Esophagus muscularis mucosa (tissue), 4 donors: Measurements from ENCODE around the gene ZFHX2. TPM values are rescaled to one million over a fixed set of nuclear protein-coding genes. Genes with fewer than 3 reads are reported as not detected.

Experiments used
- DNase-seq: peaks from one replicate; pipeline ENCODE4 v3.0.0-alpha.2; 2017; ENCODE audit errors: extremely low spot score
- H3K27ac ChIP-seq, 4 donors: fragments of 200-600 bp; sonication (generic); replicated peaks in 1 of 4; 1 replicate in 3 of 4; 2 replicates in 1 of 4; pipeline ENCODE4 v1.5.1; 2016 to 2019; ENCODE audit warnings: mild to moderate bottlenecking in 1 of 4
- H3K27me3 ChIP-seq, 4 donors: fragments of 200-600 bp; sonication (generic); one replicate each; pipeline versions ENCODE4 v1.5.1 to v1.6.0; 2016 to 2019
- H3K36me3 ChIP-seq, 4 donors: fragments of 200-600 bp; sonication (generic); one replicate each; pipeline ENCODE4 v1.5.1; 2016 to 2019
- H3K4me1 ChIP-seq, 4 donors: fragments of 200-600 bp; sonication (generic); one replicate each; pipeline ENCODE4 v1.5.1; 2016 to 2019
- H3K4me3 ChIP-seq, 4 donors: fragments of 200-600 bp; sonication (generic); 1 replicate in 2 of 4; 2 replicates in 2 of 4; pipeline ENCODE4 v1.5.1; 2016 to 2019; ENCODE audit warnings: mild to moderate bottlenecking in 4 of 4, moderate library complexity in 1 of 4
- H3K9me3 ChIP-seq, 4 donors: fragments of 200-600 bp; sonication (generic); 1 replicate in 3 of 4; 2 replicates in 1 of 4; pipeline ENCODE4 v1.5.1; 2016 to 2019
- EP300 ChIP-seq: sonication (generic); formaldehyde crosslinking; IDR thresholded peaks from one replicate; pipeline ENCODE4 v1.6.1; 2017; ENCODE audit warnings: antibody characterized with exemption
- POLR2A ChIP-seq: fragments of 450-650 bp; IDR thresholded peaks from one replicate; pipeline ENCODE4 v1.6.1; 2017; ENCODE audit warnings: antibody characterized with exemption, moderate library complexity, mild to moderate bottlenecking, low read depth
- POLR2AphosphoS5 ChIP-seq, 2 donors: sonication (generic); formaldehyde crosslinking; IDR thresholded peaks; one replicate each; pipeline ENCODE4 v1.6.1; 2017; ENCODE audit warnings: antibody characterized with exemption in 2 of 2
- WGBS: methylation state at CpG from one replicate; pipeline ENCODE4 v1.1.5; 2018; 5-methylcytosine and 5-hydroxymethylcytosine counted together
- intact Hi-C: fragments of 100-400 bp; cut with DNase I; formaldehyde crosslinking; loops from one replicate; pipeline ENCODE4 v1.15.1; 2023
- total RNA-seq, 4 donors: library from RNA; depleted of rRNA; stranded (reverse); fragments of >200 nt; gene quantifications; one replicate each; pipeline versions ENCODE4 v1.1.0 to v1.2.1, GENCODE V29; 2016
- TF ChIP-seq, protein P1 (sequence below), 3 experiments: fragments of 200-600 bp in 2 of 3; fragments of 450-650 bp in 1 of 3; sonication (generic) in 2 of 3; IDR thresholded peaks; one replicate each; pipeline ENCODE4 v1.5.1; 2017 to 2019; ENCODE audit warnings: antibody characterized with exemption in 3 of 3, mild to moderate bottlenecking in 2 of 3, moderate library complexity in 1 of 3

Gene ZFHX2
- total RNA-seq, 4 donors from 2014 or later = 0.50 to 1.8 (median 1.2) TPM

DNA sequence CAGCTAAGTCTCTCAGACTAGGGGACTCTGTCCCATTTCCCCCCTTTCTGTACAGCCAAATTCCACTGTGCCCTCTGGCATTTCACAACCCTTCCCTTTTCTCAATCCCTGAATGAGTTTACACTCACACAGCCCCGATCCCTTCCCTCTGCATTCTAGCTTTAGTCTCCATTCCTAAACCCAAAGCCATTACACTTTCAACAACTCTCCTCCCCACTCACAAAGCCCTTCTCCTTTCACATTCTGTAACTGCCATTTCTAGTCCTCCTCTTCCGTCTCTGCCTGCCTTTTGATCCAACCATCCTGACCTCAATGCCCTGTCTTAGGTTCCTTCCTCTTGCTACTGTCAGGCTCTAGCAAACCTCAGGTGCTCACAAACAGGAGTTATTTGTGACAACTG is 3.6 kb downstream of the ZFHX2 start:
- intact Hi-C loops = no loop called here
- no peak for DNase-seq
- Histone ChIP-seq H3K36me3 (peaks cover 0 to 5% (median 0%) of the 10 kb centered on the region in 4 donors), H3K27ac (no peak overlapping the region), H3K4me1 (peaks cover 22 to 31% (median 27%) of the 10 kb centered on the region in 4 donors), H3K9me3 (no peaks in the 10 kb centered on the region), H3K4me3 (no peak overlapping the region), H3K27me3 (no peaks in the 10 kb centered on the region)
- TF ChIP-seq EP300 (no peak), POLR2A (no peak)
- WGBS = 72% methylated on average over 2 of the region's 2 CpGs

DNA sequence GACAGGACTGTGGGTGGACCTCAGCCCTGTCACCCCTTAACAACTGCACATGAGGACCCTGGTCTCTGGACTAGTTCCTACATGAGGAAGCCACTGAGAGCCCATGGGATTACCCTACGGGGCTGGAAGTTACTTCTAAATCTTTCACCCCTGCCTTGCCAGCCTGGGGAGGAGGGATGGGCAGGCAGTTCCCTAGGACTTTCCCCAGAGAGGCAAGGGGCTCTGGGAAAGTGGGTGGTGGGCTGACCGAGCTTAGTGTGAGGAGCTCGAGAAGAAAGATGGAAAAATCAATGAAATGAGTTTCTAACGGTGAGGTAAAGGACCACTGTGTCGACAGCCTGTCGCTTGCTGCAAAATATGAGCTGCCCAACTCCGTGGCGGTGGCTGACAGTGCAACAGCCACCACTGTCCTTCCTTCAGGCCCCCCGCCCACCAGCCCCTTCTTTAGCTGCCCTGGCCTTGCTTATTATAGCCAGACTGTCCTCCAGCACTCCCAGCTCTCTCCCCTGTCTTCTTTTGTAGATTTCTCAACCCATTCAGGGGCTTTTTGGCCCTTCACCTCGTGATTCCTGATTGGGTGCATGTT is 5.0 kb downstream of the ZFHX2 start:
- intact Hi-C loops = no loop called here
- peaks cover 17 to 26% (median 20%) of the 10 kb centered on the region in 4 donors for H3K4me1 ChIP-seq
- no peaks in the 10 kb centered on the region for H3K9me3 ChIP-seq
- TF ChIP-seq, protein P1, sequence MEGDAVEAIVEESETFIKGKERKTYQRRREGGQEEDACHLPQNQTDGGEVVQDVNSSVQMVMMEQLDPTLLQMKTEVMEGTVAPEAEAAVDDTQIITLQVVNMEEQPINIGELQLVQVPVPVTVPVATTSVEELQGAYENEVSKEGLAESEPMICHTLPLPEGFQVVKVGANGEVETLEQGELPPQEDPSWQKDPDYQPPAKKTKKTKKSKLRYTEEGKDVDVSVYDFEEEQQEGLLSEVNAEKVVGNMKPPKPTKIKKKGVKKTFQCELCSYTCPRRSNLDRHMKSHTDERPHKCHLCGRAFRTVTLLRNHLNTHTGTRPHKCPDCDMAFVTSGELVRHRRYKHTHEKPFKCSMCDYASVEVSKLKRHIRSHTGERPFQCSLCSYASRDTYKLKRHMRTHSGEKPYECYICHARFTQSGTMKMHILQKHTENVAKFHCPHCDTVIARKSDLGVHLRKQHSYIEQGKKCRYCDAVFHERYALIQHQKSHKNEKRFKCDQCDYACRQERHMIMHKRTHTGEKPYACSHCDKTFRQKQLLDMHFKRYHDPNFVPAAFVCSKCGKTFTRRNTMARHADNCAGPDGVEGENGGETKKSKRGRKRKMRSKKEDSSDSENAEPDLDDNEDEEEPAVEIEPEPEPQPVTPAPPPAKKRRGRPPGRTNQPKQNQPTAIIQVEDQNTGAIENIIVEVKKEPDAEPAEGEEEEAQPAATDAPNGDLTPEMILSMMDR (IDR thresholded peaks at IDR 0.05) = no peak
- TF ChIP-seq EP300 (no peak), POLR2A (no peak), POLR2AphosphoS5 (IDR thresholded peaks at IDR 0.05) (no peak)
- no peak for DNase-seq
- WGBS = 79% methylated on average over 10 of the region's 10 CpGs
- H3K27ac ChIP-seq = no peak overlapping the region
- H3K4me3 ChIP-seq = no peak overlapping the region
- H3K36me3 ChIP-seq = peaks cover 0 to 5% (median 0%) of the 10 kb centered on the region in 4 donors
- no peaks in the 10 kb centered on the region for H3K27me3 ChIP-seq

DNA sequence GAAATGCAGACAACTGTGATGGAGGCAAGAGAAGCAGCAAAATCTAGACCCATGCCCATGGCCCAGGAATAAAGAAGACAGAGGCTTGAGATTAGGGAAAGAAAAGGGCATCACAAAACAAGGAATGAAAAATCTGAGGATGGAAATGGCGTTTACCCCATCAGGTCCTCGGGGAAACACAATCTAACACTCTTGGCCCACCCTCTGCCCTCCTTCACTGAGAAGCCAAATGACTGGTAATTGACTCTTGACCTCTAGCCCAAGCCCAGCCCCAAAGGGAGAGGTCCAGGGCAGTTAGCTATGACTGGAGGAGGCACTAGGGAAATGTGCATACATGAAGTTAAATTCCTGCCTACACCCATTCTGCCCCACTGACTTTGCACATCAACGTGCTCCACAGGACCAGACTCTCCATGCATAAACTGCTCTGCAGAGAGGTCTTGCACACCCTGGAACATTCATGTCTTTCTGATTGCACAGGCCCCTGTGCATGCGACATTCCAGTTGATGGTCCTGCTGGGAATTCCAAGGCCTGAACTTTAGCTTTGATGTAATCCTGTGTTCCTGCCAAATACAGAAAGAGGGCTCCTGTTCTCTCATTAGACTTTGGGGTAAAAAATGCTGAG is 5.7 kb downstream of the ZFHX2 start:
- intact Hi-C loops = no loop called here
- DNase-seq = no peak
- Histone ChIP-seq H3K9me3 (no peaks in the 10 kb centered on the region), H3K4me3 (no peak overlapping the region), H3K4me1 (peaks cover 15 to 21% (median 17%) of the 10 kb centered on the region in 4 donors), H3K27ac (no peak overlapping the region), H3K27me3 (no peaks in the 10 kb centered on the region), H3K36me3 (peaks cover 0 to 5% (median 0%) of the 10 kb centered on the region in 4 donors)
- TF ChIP-seq EP300 (no peak), POLR2A (no peak), POLR2AphosphoS5 (IDR thresholded peaks at IDR 0.05) (no peak)
- TF ChIP-seq, protein P1 (IDR thresholded peaks at IDR 0.05) = no peak
- 93% methylated on average over 4 of the region's 4 CpGs for WGBS

DNA sequence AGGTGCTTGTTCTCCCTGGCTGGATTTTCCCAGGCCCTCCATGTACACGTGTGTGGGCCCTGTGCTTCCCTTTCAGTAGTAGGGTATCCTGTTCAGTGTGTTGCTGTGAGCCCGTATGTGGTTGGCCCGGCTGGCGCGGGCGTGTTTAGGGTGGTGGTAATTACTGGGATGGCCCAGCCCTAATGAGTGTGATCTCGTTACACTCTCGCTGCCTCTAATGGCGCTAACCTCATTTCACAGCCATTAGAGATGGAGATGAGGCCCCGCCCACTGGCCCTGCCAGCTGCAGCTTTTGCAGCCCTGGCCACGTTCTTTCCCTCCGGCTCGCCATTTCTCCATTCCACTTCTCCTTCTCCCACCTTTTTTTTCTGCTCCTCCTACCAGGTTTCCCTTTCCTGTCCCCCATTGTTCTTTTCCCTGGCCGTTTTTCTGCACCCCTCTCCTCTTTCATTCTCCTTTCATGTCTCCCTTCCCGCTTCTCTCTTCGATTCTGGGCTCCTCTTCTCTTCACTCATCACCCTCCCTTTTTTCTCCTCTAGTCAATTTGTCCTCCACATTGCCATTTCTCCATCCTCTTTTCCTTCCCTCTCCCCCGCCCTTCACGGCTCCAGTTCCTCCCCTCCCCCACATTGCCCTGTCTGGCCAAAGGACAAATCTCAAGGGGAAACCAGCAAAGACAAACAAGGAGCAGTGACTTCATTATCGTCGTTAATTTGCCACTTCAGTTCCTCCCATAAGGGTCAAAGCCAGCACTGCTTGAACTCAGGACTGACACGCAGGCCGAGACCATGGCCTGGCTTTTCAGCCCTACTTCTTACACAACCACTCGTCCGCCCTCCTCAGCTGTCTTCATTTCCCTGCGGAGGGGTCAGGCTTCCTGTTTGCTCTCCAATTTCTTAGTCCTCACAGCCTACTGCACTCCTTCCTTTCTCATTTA is 6.8 kb downstream of the ZFHX2 start:
- no peak for TF ChIP-seq POLR2AphosphoS5 (IDR thresholded peaks at IDR 0.05)
- TF ChIP-seq, protein P1 (IDR thresholded peaks at IDR 0.05) = no peak
- no peak for TF ChIP-seq EP300
- TF ChIP-seq POLR2A = no peak
- Histone ChIP-seq H3K36me3 (peaks cover 0 to 5% (median 0%) of the 10 kb centered on the region in 4 donors), H3K27me3 (no peaks in the 10 kb centered on the region), H3K27ac (peak overlapping the region in 1 of 4 donors; percentile 14), H3K4me3 (no peak overlapping the region), H3K9me3 (no peaks in the 10 kb centered on the region), H3K4me1 (peaks cover 6 to 13% (median 10%) of the 10 kb centered on the region in 4 donors)
- 57% methylated on average over 20 of the region's 25 CpGs for WGBS
- no peak for DNase-seq
- intact Hi-C loops = no loop called here

DNA sequence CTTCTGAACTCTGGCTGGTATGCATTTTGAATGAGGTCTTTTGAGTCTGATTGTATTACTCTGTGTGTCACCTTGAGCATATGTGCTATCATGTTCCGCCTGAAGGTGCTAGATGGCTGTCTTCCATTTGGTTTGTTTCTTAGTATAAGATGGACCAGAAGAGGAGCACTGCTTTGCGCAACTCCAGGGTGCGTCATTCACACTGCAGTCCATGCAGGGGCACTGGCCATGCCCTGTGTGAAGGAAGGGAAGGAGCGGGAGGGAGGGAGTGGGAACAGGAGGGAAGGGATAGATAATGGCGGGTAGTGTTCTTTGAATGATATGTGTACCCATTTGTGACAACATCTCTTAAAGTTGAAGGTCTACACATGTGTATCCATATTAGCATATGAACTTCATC is 8.2 kb downstream of the ZFHX2 start:
- no peak for TF ChIP-seq POLR2AphosphoS5 (IDR thresholded peaks at IDR 0.05)
- TF ChIP-seq, protein P1 (IDR thresholded peaks at IDR 0.05) = no peak
- TF ChIP-seq POLR2A = no peak
- TF ChIP-seq EP300 = no peak
- intact Hi-C loops = no loop called here
- WGBS = 95% methylated on average over 5 of the region's 5 CpGs

More for the DNA sequence above, 8.2 kb downstream of the ZFHX2 start:
- H3K36me3 ChIP-seq = peaks cover 0 to 5% (median 0%) of the 10 kb centered on the region in 4 donors
- no peaks in the 10 kb centered on the region for H3K9me3 ChIP-seq
- DNase-seq = no peak
- no peak overlapping the region for H3K4me3 ChIP-seq
- H3K4me1 ChIP-seq = peaks cover 11 to 20% (median 12%) of the 10 kb centered on the region in 4 donors
- no peaks in the 10 kb centered on the region for H3K27me3 ChIP-seq
- no peak overlapping the region for H3K27ac ChIP-seq
